Sciatic nerve (tissue), 2 donors: ENCODE measurements around the gene EVI5L. TPM values are rescaled to one million over a fixed set of nuclear protein-coding genes. Genes with fewer than 3 reads are reported as not detected.

ENCODE experiments used
- ATAC-seq: fragments of 200-7000 bp; cut with Tn5 transposase; one replicate; pipeline ENCODE4 v1.9.1; 2020; ENCODE audit warnings: mild to moderate bottlenecking, moderate library complexity
- DNase-seq: peaks from one replicate; pipeline ENCODE4 v3.0.0-alpha.2; 2020; ENCODE audit warnings: low spot score
- intact Hi-C: fragments of 100-400 bp; cut with DNase I; formaldehyde crosslinking; loops from one replicate; pipeline ENCODE4 v1.14.2; 2022
- total RNA-seq: library from RNA; stranded (reverse); fragmentation: NEBNext Ultra II Directional; extraction: Animal tissue kit (Norgen Biotek cat#: 25700); gene quantifications from one replicate; pipeline ENCODE4 v1.2.1, GENCODE V29; 2021
- donor health status: DM: no; HTN: no; CAD: no.
- donor health status: DM: no; HTN: no; CAD: no.

EVI5L gene
- total RNA-seq, 1 donor from 2014 or later: 14.2 TPM

- ATAC-seq (no peak), DNase-seq (no peak)
- intact Hi-C loops: no loop called here
These were observed 38.3 kb downstream of the EVI5L start for GRCh38 chr19:7868326-7868670.

- intact Hi-C loops: no loop called here
- ATAC-seq (peak; percentile 36), DNase-seq (peak; percentile 78)
These were observed 38.8 kb downstream of the EVI5L start for GRCh38 chr19:7868671-7869452.

GRCh38 chr19:7869453-7869909 is 39.5 kb downstream of the EVI5L start:
- ATAC-seq: peak; percentile 22

GRCh38 chr19:7869910-7870511 is 40.0 kb downstream of the EVI5L start:
- intact Hi-C loops: no loop called here
- ATAC-seq (peak; percentile 3), DNase-seq (peak; percentile 77)

More at GRCh38 chr19:7869453-7869909, 39.5 kb downstream of the EVI5L start:
- DNase-seq: peak; percentile 77
- intact Hi-C loops: no loop called here

GRCh38 chr19:7870571-7871436 is 40.8 kb downstream of the EVI5L start:
- ATAC-seq: peak; percentile 9
- intact Hi-C loops: no loop called here
- peak; percentile 78 for DNase-seq

- peak; percentile 82 for ATAC-seq
- DNase-seq: peak; percentile 92
- intact Hi-C loops: no loop called here
These were observed 41.7 kb downstream of the EVI5L start for GRCh38 chr19:7871437-7872305.

- ATAC-seq (no peak), DNase-seq (no peak)
- intact Hi-C loops: no loop called here
These were observed 42.5 kb downstream of the EVI5L start for GRCh38 chr19:7872306-7873204.

- DNase-seq (no peak), ATAC-seq (no peak)
- intact Hi-C loops: no loop called here
These were observed 43.5 kb downstream of the EVI5L start for GRCh38 chr19:7873304-7874075.

GRCh38 chr19:7874076-7874896 is 44.3 kb downstream of the EVI5L start, which contains the start of gene PRR36:
Gene PRR36 (minus strand): TSS chr19:7874390. CDS start chr19:7873689, 701 bp downstream.
- intact Hi-C loops: no loop called here

GRCh38 chr19:7874897-7875273 is 44.9 kb downstream of the EVI5L start:
- DNase-seq (no peak), ATAC-seq (no peak)
- intact Hi-C loops: no loop called here

More at GRCh38 chr19:7874076-7874896, 44.3 kb downstream of the EVI5L start, which contains the start of gene PRR36:
- DNase-seq (no peak), ATAC-seq (no peak)

GRCh38 chr19:7877249-7877836 is 47.3 kb downstream of the EVI5L start:
- DNase-seq: no peak
- no peak for ATAC-seq
- intact Hi-C loops: no loop called here

- DNase-seq: no peak
These were observed 49.2 kb downstream of the EVI5L start for GRCh38 chr19:7879111-7879807.

GRCh38 chr19:7879836-7880235 is 49.8 kb downstream of the EVI5L start:
- ATAC-seq: no peak
- DNase-seq: no peak
- intact Hi-C loops: no loop called here

More at GRCh38 chr19:7879111-7879807, 49.2 kb downstream of the EVI5L start:
- no peak for ATAC-seq
- intact Hi-C loops: no loop called here

- no peak for DNase-seq
- no peak for ATAC-seq
- intact Hi-C loops: no loop called here
These were observed 51.9 kb downstream of the EVI5L start for GRCh38 chr19:7881910-7882309.

GRCh38 chr19:7883105-7883504 is 53.1 kb downstream of the EVI5L start:
- intact Hi-C loops: no loop called here
- DNase-seq: no peak
- no peak for ATAC-seq
